Ovary (tissue), 1 donor: ENCODE measurements around the gene PLCL1.

Experiments used
- EP300 ChIP-seq: sonication (generic); formaldehyde crosslinking; IDR thresholded peaks from one replicate; pipeline ENCODE4 v1.6.1; 2017; ENCODE audit warnings: antibody characterized with exemption
- POLR2A ChIP-seq: fragments of 450-650 bp; IDR thresholded peaks from one replicate; pipeline ENCODE4 v1.6.1; 2017; ENCODE audit warnings: antibody characterized with exemption, mild to moderate bottlenecking, moderate library complexity

DNA sequence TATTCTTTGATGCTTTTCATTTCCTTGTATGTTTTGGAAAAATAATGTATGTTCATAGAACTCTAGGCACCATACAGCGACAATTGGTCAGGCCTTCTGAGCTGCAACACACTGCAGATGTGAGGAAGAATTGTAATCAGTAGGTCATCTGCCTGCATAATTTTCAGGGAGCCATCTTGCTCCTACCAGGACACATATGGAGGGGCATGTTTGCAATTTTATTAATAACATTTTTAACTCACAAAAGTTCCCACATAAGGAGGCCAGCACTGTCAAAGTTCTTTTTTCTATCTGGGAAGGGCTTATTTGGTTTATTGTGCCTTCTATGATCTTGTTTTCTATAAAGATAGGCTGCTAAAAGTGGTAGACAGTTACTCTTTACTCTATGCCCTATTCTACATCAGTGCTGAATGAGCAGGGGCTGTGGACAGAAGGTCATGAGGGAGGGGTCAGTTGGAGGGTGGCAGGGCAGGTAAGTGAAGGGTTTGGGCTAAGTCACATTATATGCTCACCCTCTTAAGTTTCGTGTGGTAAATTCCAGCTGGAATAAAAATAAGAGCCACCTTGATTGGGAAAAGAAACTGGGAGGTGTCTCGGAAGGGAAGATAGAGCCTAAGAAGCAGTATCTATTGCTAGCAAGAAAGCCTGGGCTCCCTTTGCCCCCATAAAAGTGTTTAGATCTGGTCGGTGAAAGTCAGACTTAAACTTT, 126.3 kb downstream of the PLCL1 start:
- TF ChIP-seq EP300 (no peak), POLR2A (no peak)
